IPS-20b (cell line): ENCODE measurements around the gene ADARB1.

Experiments used
- H3K27ac ChIP-seq: one replicate; pipeline ENCODE4 v1.5.1; 2013; ENCODE audit warnings: low read length
- H3K27me3 ChIP-seq: 2 replicates; pipeline ENCODE4 v1.6.1; 2013; ENCODE audit warnings: mild to moderate bottlenecking, low read length, inconsistent platforms; ENCODE audit not compliant: insufficient read depth
- H3K36me3 ChIP-seq: 2 replicates; pipeline ENCODE4 v1.6.1; 2013; ENCODE audit warnings: low read depth, mild to moderate bottlenecking, inconsistent platforms, low read length, moderate library complexity; ENCODE audit not compliant: insufficient read depth
- H3K4me1 ChIP-seq: 2 replicates; pipeline ENCODE4 v1.6.1; 2013; ENCODE audit warnings: mild to moderate bottlenecking, control low read depth, inconsistent platforms, low read length, moderate library complexity; ENCODE audit not compliant: insufficient read depth
- H3K4me3 ChIP-seq: 2 replicates; pipeline ENCODE4 v1.5.1; 2013; ENCODE audit warnings: mild to moderate bottlenecking, low read length, inconsistent platforms
- H3K9ac ChIP-seq: 2 replicates; pipeline ENCODE4 v1.6.1; 2013; ENCODE audit warnings: low read depth, mild to moderate bottlenecking, inconsistent platforms, low read length, moderate library complexity
- H3K9me3 ChIP-seq: 2 replicates; pipeline ENCODE4 v1.6.1; 2013; ENCODE audit warnings: mild to moderate bottlenecking, low read depth, low read length, inconsistent platforms; ENCODE audit not compliant: insufficient read depth

Gene ADARB1

DNA sequence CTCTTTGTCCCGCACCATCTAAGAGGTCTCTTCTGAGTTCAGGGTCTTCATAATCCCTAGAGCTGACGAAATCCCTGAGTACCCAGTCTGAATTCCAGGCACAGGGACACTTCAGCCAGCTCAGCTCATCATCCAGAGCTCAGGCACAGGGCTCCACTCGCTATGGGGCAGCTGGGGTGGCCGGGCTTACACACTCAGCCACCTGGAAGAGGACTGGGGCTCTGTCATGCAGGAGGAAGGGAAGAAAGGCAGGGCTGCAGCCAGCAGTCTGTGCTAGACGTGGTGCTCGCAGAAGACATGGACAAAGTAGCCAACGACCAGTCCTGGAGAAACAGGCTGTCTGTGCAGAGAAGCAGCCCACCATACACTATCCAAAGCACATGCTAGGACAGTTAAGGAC lies 124.8 kb downstream of the ADARB1 start:
- H3K4me3 ChIP-seq = no peak overlapping the region
- no peak overlapping the region for H3K9ac ChIP-seq
- no peak overlapping the region for H3K27ac ChIP-seq
- no peaks in the 10 kb centered on the region for H3K36me3 ChIP-seq
- H3K9me3 ChIP-seq = no peaks in the 10 kb centered on the region
- H3K27me3 ChIP-seq = no peaks in the 10 kb centered on the region
- H3K4me1 ChIP-seq = no peaks in the 10 kb centered on the region

- Histone ChIP-seq H3K4me1 (no peaks in the 10 kb centered on the region), H3K36me3 (no peaks in the 10 kb centered on the region), H3K27me3 (no peaks in the 10 kb centered on the region), H3K4me3 (no peak overlapping the region), H3K9ac (no peak overlapping the region), H3K27ac (no peak overlapping the region), H3K9me3 (no peaks in the 10 kb centered on the region)
Measured at GRCh38 chr21:45200031-45200430, 125.7 kb downstream of the ADARB1 start.

DNA sequence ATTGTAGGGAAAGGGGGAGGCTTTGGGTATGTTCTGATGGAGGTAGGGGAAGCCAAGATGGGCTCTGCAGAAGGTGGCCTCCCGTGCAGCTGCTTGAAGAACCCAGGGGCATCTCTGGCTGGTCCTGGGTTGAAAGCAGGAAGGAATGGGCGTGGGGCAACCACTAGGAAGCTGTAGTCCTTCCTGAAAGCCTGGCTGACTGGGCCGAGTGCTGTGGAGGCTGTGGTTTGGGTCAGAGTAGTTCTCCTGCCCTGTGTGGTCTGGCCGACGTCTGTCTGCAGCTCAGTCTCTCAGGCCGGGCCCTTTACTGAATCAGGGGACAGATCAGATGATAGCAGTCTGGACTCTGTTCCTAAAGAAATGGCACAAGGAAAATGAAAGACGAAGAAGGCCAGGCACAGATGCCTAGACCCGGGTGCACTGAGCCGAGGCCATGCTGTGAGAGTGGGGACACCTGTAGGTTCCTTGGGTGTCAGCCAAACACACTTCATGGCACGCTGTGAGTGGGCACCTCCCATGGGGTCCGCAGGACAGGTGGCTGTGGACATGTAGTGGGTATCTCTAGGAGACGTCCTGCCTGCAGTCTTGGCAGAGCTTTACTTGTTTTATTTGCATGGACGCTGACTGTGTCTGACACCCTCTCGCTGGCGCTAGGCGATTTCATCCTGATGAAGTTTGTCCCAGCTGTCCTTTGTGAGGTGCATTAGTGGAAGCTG lies 126.4 kb downstream of the ADARB1 start:
- Histone ChIP-seq H3K36me3 (no peaks in the 10 kb centered on the region; the same call in 1 of the 2 replicates), H3K4me1 (no peaks in the 10 kb centered on the region), H3K9me3 (no peaks in the 10 kb centered on the region), H3K27me3 (no peaks in the 10 kb centered on the region), H3K9ac (no peak overlapping the region), H3K27ac (no peak overlapping the region), H3K4me3 (no peak overlapping the region)

GRCh38 chr21:45202344-45202743 lies 128.0 kb downstream of the ADARB1 start:
- Histone ChIP-seq H3K9me3 (no peaks in the 10 kb centered on the region), H3K36me3 (no peaks in the 10 kb centered on the region; the same call in 1 of the 2 replicates), H3K27ac (no peak overlapping the region), H3K9ac (no peak overlapping the region), H3K27me3 (no peaks in the 10 kb centered on the region), H3K4me1 (no peaks in the 10 kb centered on the region), H3K4me3 (no peak overlapping the region)

DNA sequence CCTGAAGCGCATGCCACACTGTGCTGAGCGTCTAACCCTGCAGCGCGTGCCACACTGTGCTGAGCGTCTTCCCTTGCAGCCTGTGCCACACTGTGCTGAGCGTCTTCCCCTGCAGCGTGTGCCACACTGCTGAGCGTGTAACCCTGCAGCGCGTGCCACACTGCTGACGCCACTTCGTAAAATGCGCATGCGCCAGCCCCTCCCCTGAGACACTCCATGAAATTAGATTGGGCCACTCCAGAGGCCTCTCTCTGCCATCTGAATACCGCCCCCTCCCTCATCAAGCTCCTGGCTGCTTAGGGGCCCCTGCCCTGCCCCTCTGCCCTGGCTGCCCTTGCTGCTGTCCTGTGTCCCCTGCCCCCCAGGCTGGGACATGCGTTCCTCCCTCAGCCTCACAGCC lies 128.5 kb downstream of the ADARB1 start:
- Histone ChIP-seq H3K4me1 (no peaks in the 10 kb centered on the region), H3K9me3 (no peaks in the 10 kb centered on the region), H3K36me3 (no peaks in the 10 kb centered on the region; the same call in 1 of the 2 replicates), H3K27me3 (no peaks in the 10 kb centered on the region), H3K9ac (no peak overlapping the region), H3K27ac (no peak overlapping the region), H3K4me3 (no peak overlapping the region)

DNA sequence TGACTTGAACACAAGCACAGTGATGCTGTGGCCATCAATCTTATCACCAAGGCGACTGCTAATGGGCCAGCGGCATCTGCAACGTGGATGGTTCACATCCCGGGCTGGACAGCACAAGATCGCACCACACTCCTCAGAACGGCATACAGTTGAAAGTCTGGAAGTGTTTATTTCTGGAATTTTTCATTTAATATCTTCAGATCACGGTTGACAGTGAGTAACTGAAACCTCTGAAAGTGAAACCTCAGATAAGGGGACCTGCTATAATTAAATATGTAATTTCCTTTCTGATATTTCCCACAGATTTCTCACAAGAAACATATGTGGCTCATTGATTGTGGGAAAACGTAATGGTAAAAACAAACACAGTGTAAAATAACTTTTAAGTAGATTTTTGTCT lies 129.6 kb downstream of the ADARB1 start:
- Histone ChIP-seq H3K4me1 (no peaks in the 10 kb centered on the region), H3K4me3 (no peak overlapping the region), H3K27me3 (no peaks in the 10 kb centered on the region), H3K27ac (no peak overlapping the region), H3K9ac (no peak overlapping the region), H3K36me3 (no peaks in the 10 kb centered on the region; the same call in 1 of the 2 replicates), H3K9me3 (no peaks in the 10 kb centered on the region)

GRCh38 chr21:45204395-45204794 lies 130.0 kb downstream of the ADARB1 start:
- Histone ChIP-seq H3K36me3 (no peaks in the 10 kb centered on the region; the same call in 1 of the 2 replicates), H3K27ac (no peak overlapping the region), H3K4me1 (no peaks in the 10 kb centered on the region), H3K9ac (no peak overlapping the region), H3K4me3 (no peak overlapping the region), H3K9me3 (no peaks in the 10 kb centered on the region), H3K27me3 (no peaks in the 10 kb centered on the region)

- no peaks in the 10 kb centered on the region for H3K27me3 ChIP-seq
- no peaks in the 10 kb centered on the region for H3K4me1 ChIP-seq
- no peak overlapping the region for H3K27ac ChIP-seq
- H3K9me3 ChIP-seq = no peaks in the 10 kb centered on the region
- H3K36me3 ChIP-seq = no peaks in the 10 kb centered on the region; the same call in 1 of the 2 replicates
- H3K4me3 ChIP-seq = no peak overlapping the region
- no peak overlapping the region for H3K9ac ChIP-seq
Measured at GRCh38 chr21:45207839-45208626, 133.7 kb downstream of the ADARB1 start.

DNA sequence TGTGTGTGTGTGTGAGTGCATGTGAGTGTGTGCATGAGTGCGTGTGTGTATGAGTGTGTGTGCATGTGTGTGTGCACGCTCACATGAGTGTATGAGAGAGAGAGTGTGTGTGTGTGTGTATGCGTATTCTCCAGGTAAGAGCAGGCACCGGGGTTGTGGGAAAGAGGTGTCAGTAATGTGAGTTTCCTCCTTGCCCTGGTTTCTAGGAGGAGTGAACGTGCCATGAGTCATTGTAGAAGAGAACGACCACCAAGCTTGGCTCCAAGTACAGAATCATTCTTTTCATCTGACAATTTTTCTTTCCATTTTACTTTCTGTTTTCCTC lies 134.2 kb downstream of the ADARB1 start:
- no peaks in the 10 kb centered on the region for H3K9me3 ChIP-seq
- no peak overlapping the region for H3K9ac ChIP-seq
- H3K27me3 ChIP-seq = no peaks in the 10 kb centered on the region
- H3K4me3 ChIP-seq = no peak overlapping the region
- no peak overlapping the region for H3K27ac ChIP-seq
- no peaks in the 10 kb centered on the region for H3K4me1 ChIP-seq
- no peaks in the 10 kb centered on the region; the same call in 1 of the 2 replicates for H3K36me3 ChIP-seq

- Histone ChIP-seq H3K27ac (no peak overlapping the region), H3K27me3 (no peaks in the 10 kb centered on the region), H3K4me1 (no peaks in the 10 kb centered on the region), H3K9ac (no peak overlapping the region), H3K9me3 (no peaks in the 10 kb centered on the region), H3K4me3 (no peak overlapping the region), H3K36me3 (no peaks in the 10 kb centered on the region; the same call in 1 of the 2 replicates)
Measured at GRCh38 chr21:45209046-45209445, 134.7 kb downstream of the ADARB1 start.

GRCh38 chr21:45209685-45210284 lies 135.4 kb downstream of the ADARB1 start:
- no peak overlapping the region for H3K9ac ChIP-seq
- H3K36me3 ChIP-seq = no peaks in the 10 kb centered on the region; the same call in 1 of the 2 replicates
- H3K9me3 ChIP-seq = no peaks in the 10 kb centered on the region
- H3K27me3 ChIP-seq = no peaks in the 10 kb centered on the region
- H3K4me3 ChIP-seq = no peak overlapping the region
- no peaks in the 10 kb centered on the region for H3K4me1 ChIP-seq
- H3K27ac ChIP-seq = no peak overlapping the region
